ENCODE data around the gene ARMH4. TPM values are rescaled to one million over a fixed set of nuclear protein-coding genes. Genes with fewer than 3 reads are reported as not detected.

ARMH4 gene
- total and polyA plus RNA-seq, 4 donors = 0.40 to 14.2 (median 1.1) TPM

- peaks cover 0 to 1% (median 0%) of the 10 kb centered on the region in 5 donors for H3K4me1 ChIP-seq (ENCODE audit: control insufficient read depth in 5 of 5, insufficient read depth in 5 of 5, low read length in 5 of 5)
- peaks cover 0 to 2% (median 0%) of the 10 kb centered on the region in 4 donors for H3K9me3 ChIP-seq (ENCODE audit: control insufficient read depth in 4 of 4, insufficient read depth in 3 of 4, low read length in 3 of 4)
- H3K9ac ChIP-seq (ENCODE audit: insufficient read depth in 1 of 2, low read length in 2 of 2) = no peak overlapping the region
- no peak overlapping the region for H3K4me3 ChIP-seq
- no peak for DNase-seq
- no peak overlapping the region for H3K27ac ChIP-seq (ENCODE audit: low read depth in 1 of 2, low read length in 1 of 2)
- no peaks in the 10 kb centered on the region for H3K36me3 ChIP-seq (ENCODE audit: control insufficient read depth in 4 of 4, insufficient read depth in 4 of 4, low read length in 4 of 4)
- no peaks in the 10 kb centered on the region for H3K27me3 ChIP-seq (ENCODE audit: control insufficient read depth in 3 of 3, insufficient read depth in 3 of 3, low read length in 2 of 3)
- ATAC-seq (ENCODE audit: insufficient read depth, low FRiP score) = no peak
- no peak for TF ChIP-seq CTCF (IDR thresholded peaks at IDR 0.05; ENCODE audit: control extremely low read depth, extremely low read depth)
Measured at GRCh38 chr14:58055497-58056010, 96.5 kb downstream of the ARMH4 start.

GRCh38 chr14:58054100-58054499 is 97.9 kb downstream of the ARMH4 start:
- 79 to 84% methylated on average over 3 of the region's 3 CpGs for WGBS, 2 donors
- no peaks in the 10 kb centered on the region for H3K36me3 ChIP-seq (ENCODE audit: control insufficient read depth in 4 of 4, insufficient read depth in 4 of 4, low read length in 4 of 4)
- H3K9me3 ChIP-seq (ENCODE audit: control insufficient read depth in 4 of 4, insufficient read depth in 3 of 4, low read length in 3 of 4) = peaks cover 0 to 2% (median 0%) of the 10 kb centered on the region in 4 donors
- H3K27ac ChIP-seq (ENCODE audit: low read depth in 1 of 2, low read length in 1 of 2) = no peak overlapping the region
- H3K9ac ChIP-seq (ENCODE audit: insufficient read depth in 1 of 2, low read length in 2 of 2) = no peak overlapping the region
- DNase-seq = no peak
- no peak for TF ChIP-seq CTCF (IDR thresholded peaks at IDR 0.05; ENCODE audit: control extremely low read depth, extremely low read depth)
- H3K4me1 ChIP-seq (ENCODE audit: control insufficient read depth in 5 of 5, insufficient read depth in 5 of 5, low read length in 5 of 5) = peaks cover 0 to under 1% (median 0%) of the 10 kb centered on the region in 5 donors
- no peak for ATAC-seq (ENCODE audit: insufficient read depth, low FRiP score)
- no peak overlapping the region for H3K4me3 ChIP-seq
- H3K27me3 ChIP-seq (ENCODE audit: control insufficient read depth in 3 of 3, insufficient read depth in 3 of 3, low read length in 2 of 3) = no peaks in the 10 kb centered on the region

- no peak for ATAC-seq (ENCODE audit: insufficient read depth, low FRiP score)
- 57 to 65% methylated on average over 5 of the region's 5 CpGs for WGBS, 2 donors
- Histone ChIP-seq H3K27me3 (ENCODE audit: control insufficient read depth in 3 of 3, insufficient read depth in 3 of 3, low read length in 2 of 3) (no peaks in the 10 kb centered on the region), H3K4me3 (no peak overlapping the region), H3K27ac (ENCODE audit: low read depth in 1 of 2, low read length in 1 of 2) (no peak overlapping the region), H3K36me3 (ENCODE audit: control insufficient read depth in 4 of 4, insufficient read depth in 4 of 4, low read length in 4 of 4) (no peaks in the 10 kb centered on the region), H3K9me3 (ENCODE audit: control insufficient read depth in 4 of 4, insufficient read depth in 3 of 4, low read length in 3 of 4) (no peaks in the 10 kb centered on the region), H3K9ac (ENCODE audit: insufficient read depth in 1 of 2, low read length in 2 of 2) (no peak overlapping the region), H3K4me1 (ENCODE audit: control insufficient read depth in 5 of 5, insufficient read depth in 5 of 5, low read length in 5 of 5) (peaks cover 0 to 11% (median 0%) of the 10 kb centered on the region in 5 donors)
- no peak for TF ChIP-seq CTCF (IDR thresholded peaks at IDR 0.05; ENCODE audit: control extremely low read depth, extremely low read depth)
- DNase-seq = no peak
Measured at GRCh38 chr14:58048219-58048618, 103.8 kb downstream of the ARMH4 start.

GRCh38 chr14:58027904-58028303 is 124.1 kb downstream of the ARMH4 start:
- ATAC-seq (ENCODE audit: insufficient read depth, low FRiP score) = peak; percentile 47
- no peaks in the 10 kb centered on the region for H3K27me3 ChIP-seq (ENCODE audit: control insufficient read depth in 3 of 3, insufficient read depth in 3 of 3, low read length in 2 of 3)
- H3K36me3 ChIP-seq (ENCODE audit: control insufficient read depth in 4 of 4, insufficient read depth in 4 of 4, low read length in 4 of 4) = no peaks in the 10 kb centered on the region
- TF ChIP-seq CTCF (IDR thresholded peaks at IDR 0.05; ENCODE audit: control extremely low read depth, extremely low read depth) = no peak
- no peak overlapping the region for H3K27ac ChIP-seq (ENCODE audit: low read depth in 1 of 2, low read length in 1 of 2)
- DNase-seq = peak in 2 of 3 donors; percentile 3 to 10
- no peak overlapping the region for H3K9ac ChIP-seq (ENCODE audit: insufficient read depth in 1 of 2, low read length in 2 of 2)
- peaks cover 0 to 2% (median 0%) of the 10 kb centered on the region in 5 donors for H3K4me1 ChIP-seq (ENCODE audit: control insufficient read depth in 5 of 5, insufficient read depth in 5 of 5, low read length in 5 of 5)
- H3K4me3 ChIP-seq = no peak overlapping the region
- H3K9me3 ChIP-seq (ENCODE audit: control insufficient read depth in 4 of 4, insufficient read depth in 3 of 4, low read length in 3 of 4) = peaks cover 0 to 3% (median 0%) of the 10 kb centered on the region in 4 donors

Measured in lung (tissue), 12 donors.